Stimulated activated CD8-positive, alpha-beta memory T cell treated with anti-CD3 and anti-CD28 coated beads, Interleukin-4, amount 100 ng/mL, for 4 hours (primary cell): ENCODE data around the gene TMA16.

Experiments
- DNase-seq, 2 donors: peaks; one replicate each; pipeline ENCODE4 v3.0.0-alpha.2; 2020; ENCODE audit warnings: low read depth in 2 of 2, low spot score in 1 of 2

TMA16 gene

GRCh38 chr4:163558539-163559044 lies 64.1 kb downstream of the TMA16 start:
- DNase-seq: no peak

- DNase-seq: no peak
Observed at GRCh38 chr4:163562496-163562895, 68.0 kb downstream of the TMA16 start.

- DNase-seq: no peak
Observed at GRCh38 chr4:163563592-163563991, 69.1 kb downstream of the TMA16 start.

- DNase-seq: no peak
Observed at GRCh38 chr4:163564221-163564720, 69.8 kb downstream of the TMA16 start.

- no peak for DNase-seq
Observed at GRCh38 chr4:163565226-163566135, 71.0 kb downstream of the TMA16 start.

- DNase-seq: no peak
Observed at GRCh38 chr4:163566257-163566796, 71.8 kb downstream of the TMA16 start.

GRCh38 chr4:163568843-163569242 lies 74.4 kb downstream of the TMA16 start:
- DNase-seq: no peak
